K562 (cell line): ENCODE results near the gene VDR. TPM values are rescaled to one million over a fixed set of nuclear protein-coding genes. Genes with fewer than 3 reads are reported as not detected.

Experiments
- DMBX1 ChIP-seq: fragments of 250-450 bp; sonication (Bioruptor Pico); IDR thresholded peaks from 2 replicates; pipeline ENCODE4 v1.8.0; 2022; ENCODE audit warnings: inconsistent platforms, mild to moderate bottlenecking, moderate library complexity, borderline replicate concordance
- FUS ChIP-seq: fragments of 200-400 bp; formaldehyde crosslinking; optimal IDR thresholded peaks from 2 replicates; pipeline ENCODE3; 2017; ENCODE audit warnings: low read depth, low read length
- HDAC8 ChIP-seq: fragments of 450-650 bp; IDR thresholded peaks from 2 replicates; pipeline ENCODE4 v1.6.1; 2016; ENCODE audit warnings: mild to moderate bottlenecking, missing genetic modification characterization, moderate library complexity, missing compliant biosample characterization
- MAZ ChIP-seq, 2 experiments: fragments of 450-650 bp in 1 of 2; sonication (generic) in 1 of 2; formaldehyde crosslinking; IDR thresholded peaks in 1 of 2; conservative IDR thresholded peaks in 1 of 2; 2 replicates each; pipeline versions ENCODE4 v1.4.0 to v1.5.0; 2020; ENCODE audit warnings: mild to moderate bottlenecking in 1 of 2, missing genetic modification reagents in 1 of 2
- MXI1 ChIP-seq: IDR thresholded peaks from 2 replicates; pipeline ENCODE4 v1.6.1; 2011; ENCODE audit warnings: low read depth, mild to moderate bottlenecking, improper control_type of control experiment, low read length
- PATZ1 ChIP-seq: fragments of 250-450 bp; sonication (Bioruptor Pico); IDR thresholded peaks from 2 replicates; pipeline ENCODE4 v1.5.0; 2020; ENCODE audit warnings: mild to moderate bottlenecking, borderline replicate concordance
- RCOR1 ChIP-seq, 2 experiments: IDR thresholded peaks; 2 replicates each; pipeline ENCODE4 v1.6.1; 2012; ENCODE audit warnings: low read depth in 2 of 2, low read length in 2 of 2, borderline replicate concordance in 1 of 2, improper control_type of control experiment in 1 of 2
- SLC30A9 ChIP-seq: fragments of 250-450 bp; sonication (Bioruptor Pico); IDR thresholded peaks from 2 replicates; pipeline ENCODE4 v1.8.0; 2022; ENCODE audit warnings: mild to moderate bottlenecking, moderate library complexity
- TAF15 ChIP-seq: fragments of 200-400 bp; formaldehyde crosslinking; IDR thresholded peaks from 2 replicates; pipeline ENCODE4 v1.6.1; 2017; ENCODE audit warnings: mild to moderate bottlenecking, low read depth, low read length, moderate library complexity
- TBL1XR1 ChIP-seq, 2 experiments: IDR thresholded peaks; 2 replicates each; pipeline ENCODE4 v1.6.1; 2012; ENCODE audit warnings: improper control_type of control experiment in 2 of 2, low read length in 2 of 2, mild to moderate bottlenecking in 1 of 2
- THRB ChIP-seq: fragments of 450-650 bp; formaldehyde crosslinking; conservative IDR thresholded peaks from 2 replicates; pipeline ENCODE4 v1.4.0; 2022; ENCODE audit warnings: mild to moderate bottlenecking, missing genetic modification characterization
- XRCC3 ChIP-seq: fragments of 450-650 bp; IDR thresholded peaks from 2 replicates; pipeline ENCODE4 v1.6.1; 2017; ENCODE audit warnings: mild to moderate bottlenecking, moderate library complexity
- ZNF224 ChIP-seq: sonication (generic); formaldehyde crosslinking; IDR thresholded peaks from 2 replicates; pipeline ENCODE4 v1.8.0; 2022; ENCODE audit warnings: mild to moderate bottlenecking, missing genetic modification reagents
- polyA plus RNA-seq, 8 experiments: library from polyadenylated mRNA; depleted of rRNA in 4 of 8; stranded (reverse) in 5 of 8; unstranded in 3 of 8; fragments of >200 nt; fragmentation: Nextera tagmentation in 2 of 8; fragmentation: Illumina TruSeq in 1 of 8; extraction: Ambion mirVana in 2 of 8; extraction: Trizol in 1 of 8; gene quantifications; 2 replicates each; pipeline versions ENCODE4 v1.2.1 to v1.2.3, GENCODE V29; 2011 to 2014; ENCODE audit warnings: inconsistent platforms in 1 of 8, missing spikeins in 1 of 8
- total RNA-seq, 7 experiments: library from RNA; depleted of rRNA in 6 of 7; stranded (reverse); fragments of >200 nt in 6 of 7; fragmentation: Illumina TruSeq in 2 of 7; extraction: Trizol in 2 of 7; gene quantifications; 2 replicates each; pipeline versions ENCODE4 v1.2.1 to v1.2.3, GENCODE V29; 2011 to 2021; ENCODE audit warnings: low replicate concordance in 1 of 7
- TF ChIP-seq, protein P1 (sequence below): fragments of 250-450 bp; sonication (Bioruptor Pico); IDR thresholded peaks from 2 replicates; pipeline ENCODE4 v1.4.0; 2020; ENCODE audit warnings: borderline replicate concordance
- TF ChIP-seq, protein P2 (sequence below): fragments of 250-450 bp; sonication (Bioruptor Pico); IDR thresholded peaks from 2 replicates; pipeline ENCODE4 v1.5.0; 2021
- TF ChIP-seq, protein P3 (sequence below): fragments of 450-650 bp; IDR thresholded peaks from 2 replicates; pipeline ENCODE4 v1.6.1; 2017; ENCODE audit warnings: antibody characterized with exemption
- TF ChIP-seq, protein P4 (sequence below): fragments of 450-650 bp; IDR thresholded peaks from 2 replicates; pipeline ENCODE4 v1.7.0; 2016; ENCODE audit warnings: borderline replicate concordance

Gene VDR
- total and polyA plus RNA-seq, 9 of the 15 experiments (the other 6 are each of a cell fraction or from before 2014, with no cell fraction given), result 0.61 to 4.8 (median 2.0) TPM

DNA sequence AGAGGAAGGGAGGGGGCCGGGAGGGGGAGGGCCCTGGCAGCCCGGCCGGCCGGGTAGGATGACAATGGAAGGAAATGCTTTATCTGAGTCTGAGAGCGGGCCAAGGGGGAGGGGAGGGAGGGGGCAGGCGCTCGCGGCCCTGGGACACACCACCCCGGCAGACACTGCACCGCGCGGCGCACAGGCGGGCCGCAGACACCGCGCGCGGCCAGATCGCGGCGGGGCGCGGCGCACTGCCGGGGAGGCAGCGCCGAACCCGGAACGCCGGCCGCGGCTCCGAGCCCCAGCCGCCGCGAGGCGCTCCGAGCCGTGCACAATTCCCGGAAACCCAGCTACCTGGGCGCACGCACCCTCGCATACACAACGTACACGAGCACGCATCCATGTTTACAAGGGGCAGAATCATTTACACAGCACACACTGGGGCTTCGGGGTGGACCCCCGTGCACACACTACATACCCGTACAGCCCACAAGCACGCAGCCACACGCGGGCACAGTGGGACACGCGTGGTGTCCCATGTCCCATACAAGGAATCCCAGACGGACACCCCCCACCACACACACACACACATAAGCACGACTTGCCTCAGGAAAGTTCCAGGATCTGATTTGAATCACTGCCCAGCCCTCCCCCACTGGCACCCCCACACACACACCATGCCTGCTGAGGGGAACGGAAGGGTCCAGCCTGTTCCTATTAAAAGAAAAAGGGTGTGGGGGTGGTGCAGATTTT is 84.7 kb downstream of the VDR start, which contains the start of gene HDAC7 (continued):
- TF ChIP-seq MAZ (CRISPR knock-in tag; conservative IDR thresholded peaks at IDR 0.05 in 1 of 2, IDR thresholded peaks at IDR 0.05 in 1 of 2) (peak; percentile 39 to 88; a peak in 3 of 4 replicates), DMBX1 (no peak), MXI1 (0 out of 2 replicates have a peak, but pooled peaks have one; percentile 32), THRB (CRISPR knock-in tag) (no peak), ZNF224 (CRISPR knock-in tag) (no peak), HDAC8 (tag) (no peak), FUS (no peak), XRCC3 (no peak), SLC30A9 (CRISPR knock-in tag) (no peak), TAF15 (no peak), PATZ1 (CRISPR knock-in tag) (no peak), TBL1XR1 (IDR thresholded peaks at IDR 0.05; ENCODE audit: low read length in 2 of 2) (peak in 1 of 2 experiments; percentile 20; a peak in 1 of 4 replicates), RCOR1 (IDR thresholded peaks at IDR 0.05; ENCODE audit: borderline replicate concordance in 1 of 2, low read depth in 2 of 2, low read length in 2 of 2) (peak; percentile 70 to 89; a peak in 3 of 4 replicates)
- TF ChIP-seq, protein P1, sequence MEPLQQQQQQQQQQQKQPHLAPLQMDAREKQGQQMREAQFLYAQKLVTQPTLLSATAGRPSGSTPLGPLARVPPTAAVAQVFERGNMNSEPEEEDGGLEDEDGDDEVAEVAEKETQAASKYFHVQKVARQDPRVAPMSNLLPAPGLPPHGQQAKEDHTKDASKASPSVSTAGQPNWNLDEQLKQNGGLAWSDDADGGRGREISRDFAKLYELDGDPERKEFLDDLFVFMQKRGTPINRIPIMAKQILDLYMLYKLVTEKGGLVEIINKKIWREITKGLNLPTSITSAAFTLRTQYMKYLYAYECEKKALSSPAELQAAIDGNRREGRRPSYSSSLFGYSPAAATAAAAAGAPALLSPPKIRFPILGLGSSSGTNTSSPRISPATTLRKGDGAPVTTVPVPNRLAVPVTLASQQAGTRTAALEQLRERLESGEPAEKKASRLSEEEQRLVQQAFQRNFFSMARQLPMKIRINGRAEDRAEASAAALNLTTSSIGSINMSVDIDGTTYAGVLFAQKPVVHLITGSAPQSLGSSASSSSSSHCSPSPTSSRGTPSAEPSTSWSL (CRISPR knock-in tag), result no peak
- TF ChIP-seq, protein P2, sequence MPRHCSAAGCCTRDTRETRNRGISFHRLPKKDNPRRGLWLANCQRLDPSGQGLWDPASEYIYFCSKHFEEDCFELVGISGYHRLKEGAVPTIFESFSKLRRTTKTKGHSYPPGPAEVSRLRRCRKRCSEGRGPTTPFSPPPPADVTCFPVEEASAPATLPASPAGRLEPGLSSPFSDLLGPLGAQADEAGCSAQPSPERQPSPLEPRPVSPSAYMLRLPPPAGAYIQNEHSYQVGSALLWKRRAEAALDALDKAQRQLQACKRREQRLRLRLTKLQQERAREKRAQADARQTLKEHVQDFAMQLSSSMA (CRISPR knock-in tag), result no peak
- TF ChIP-seq, protein P3, sequence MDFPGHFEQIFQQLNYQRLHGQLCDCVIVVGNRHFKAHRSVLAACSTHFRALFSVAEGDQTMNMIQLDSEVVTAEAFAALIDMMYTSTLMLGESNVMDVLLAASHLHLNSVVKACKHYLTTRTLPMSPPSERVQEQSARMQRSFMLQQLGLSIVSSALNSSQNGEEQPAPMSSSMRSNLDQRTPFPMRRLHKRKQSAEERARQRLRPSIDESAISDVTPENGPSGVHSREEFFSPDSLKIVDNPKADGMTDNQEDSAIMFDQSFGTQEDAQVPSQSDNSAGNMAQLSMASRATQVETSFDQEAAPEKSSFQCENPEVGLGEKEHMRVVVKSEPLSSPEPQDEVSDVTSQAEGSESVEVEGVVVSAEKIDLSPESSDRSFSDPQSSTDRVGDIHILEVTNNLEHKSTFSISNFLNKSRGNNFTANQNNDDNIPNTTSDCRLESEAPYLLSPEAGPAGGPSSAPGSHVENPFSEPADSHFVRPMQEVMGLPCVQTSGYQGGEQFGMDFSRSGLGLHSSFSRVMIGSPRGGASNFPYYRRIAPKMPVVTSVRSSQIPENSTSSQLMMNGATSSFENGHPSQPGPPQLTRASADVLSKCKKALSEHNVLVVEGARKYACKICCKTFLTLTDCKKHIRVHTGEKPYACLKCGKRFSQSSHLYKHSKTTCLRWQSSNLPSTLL, result no peak
- TF ChIP-seq, protein P4, sequence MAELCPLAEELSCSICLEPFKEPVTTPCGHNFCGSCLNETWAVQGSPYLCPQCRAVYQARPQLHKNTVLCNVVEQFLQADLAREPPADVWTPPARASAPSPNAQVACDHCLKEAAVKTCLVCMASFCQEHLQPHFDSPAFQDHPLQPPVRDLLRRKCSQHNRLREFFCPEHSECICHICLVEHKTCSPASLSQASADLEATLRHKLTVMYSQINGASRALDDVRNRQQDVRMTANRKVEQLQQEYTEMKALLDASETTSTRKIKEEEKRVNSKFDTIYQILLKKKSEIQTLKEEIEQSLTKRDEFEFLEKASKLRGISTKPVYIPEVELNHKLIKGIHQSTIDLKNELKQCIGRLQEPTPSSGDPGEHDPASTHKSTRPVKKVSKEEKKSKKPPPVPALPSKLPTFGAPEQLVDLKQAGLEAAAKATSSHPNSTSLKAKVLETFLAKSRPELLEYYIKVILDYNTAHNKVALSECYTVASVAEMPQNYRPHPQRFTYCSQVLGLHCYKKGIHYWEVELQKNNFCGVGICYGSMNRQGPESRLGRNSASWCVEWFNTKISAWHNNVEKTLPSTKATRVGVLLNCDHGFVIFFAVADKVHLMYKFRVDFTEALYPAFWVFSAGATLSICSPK, result no peak
